Sigmoid colon (tissue), 4 donors: Measurements from ENCODE around the gene RUNX1.

Source experiments
- EP300 ChIP-seq, 4 donors: sonication (generic); formaldehyde crosslinking; IDR thresholded peaks; one replicate each; pipeline ENCODE4 v1.6.1; 2017; ENCODE audit warnings: antibody characterized with exemption in 4 of 4
- POLR2A ChIP-seq, 2 donors: fragments of 450-650 bp; IDR thresholded peaks; one replicate each; pipeline ENCODE4 v1.6.1; 2016; ENCODE audit warnings: antibody characterized with exemption in 2 of 2, mild to moderate bottlenecking in 2 of 2, moderate library complexity in 2 of 2
- TF ChIP-seq, protein P1 (sequence below), 4 experiments: fragments of 450-650 bp in 3 of 4; fragments of 200-600 bp in 1 of 4; IDR thresholded peaks; one replicate each; pipeline ENCODE4 v1.5.1; 2016 to 2019; ENCODE audit warnings: antibody characterized with exemption in 4 of 4, mild to moderate bottlenecking in 3 of 4, moderate library complexity in 2 of 4

DNA sequence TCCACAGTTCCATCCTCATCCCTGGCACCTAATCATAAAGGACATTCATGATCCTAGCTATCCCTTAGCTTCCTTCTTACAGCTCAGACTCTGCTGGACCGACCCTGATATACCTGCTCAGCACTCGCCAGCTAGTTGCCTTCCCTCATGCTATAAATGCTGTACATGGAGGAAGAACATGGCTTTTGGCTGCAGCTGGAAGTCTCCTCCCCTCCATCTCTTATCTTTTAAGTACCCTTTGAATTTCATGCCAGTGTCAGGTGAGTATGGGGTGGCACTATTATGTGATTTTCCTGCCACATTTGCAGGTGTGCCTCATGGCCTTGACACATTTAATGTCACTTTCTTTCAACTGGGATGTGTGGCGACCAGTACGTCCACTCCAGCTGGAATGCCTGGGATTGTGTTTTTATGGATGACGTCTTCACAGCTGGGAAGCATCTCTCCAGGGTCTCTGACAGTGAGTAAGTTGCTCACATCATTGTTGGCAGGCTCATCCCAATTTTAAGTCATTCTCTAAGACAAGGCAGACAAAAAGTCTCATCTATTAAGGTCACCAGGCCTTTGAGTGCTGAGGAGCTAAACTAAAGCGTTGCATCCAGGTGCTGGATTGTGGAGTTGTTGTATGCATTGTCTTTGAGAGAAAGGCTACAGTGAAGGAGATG is 43.4 kb downstream of the RUNX1 start:
- TF ChIP-seq, protein P1, sequence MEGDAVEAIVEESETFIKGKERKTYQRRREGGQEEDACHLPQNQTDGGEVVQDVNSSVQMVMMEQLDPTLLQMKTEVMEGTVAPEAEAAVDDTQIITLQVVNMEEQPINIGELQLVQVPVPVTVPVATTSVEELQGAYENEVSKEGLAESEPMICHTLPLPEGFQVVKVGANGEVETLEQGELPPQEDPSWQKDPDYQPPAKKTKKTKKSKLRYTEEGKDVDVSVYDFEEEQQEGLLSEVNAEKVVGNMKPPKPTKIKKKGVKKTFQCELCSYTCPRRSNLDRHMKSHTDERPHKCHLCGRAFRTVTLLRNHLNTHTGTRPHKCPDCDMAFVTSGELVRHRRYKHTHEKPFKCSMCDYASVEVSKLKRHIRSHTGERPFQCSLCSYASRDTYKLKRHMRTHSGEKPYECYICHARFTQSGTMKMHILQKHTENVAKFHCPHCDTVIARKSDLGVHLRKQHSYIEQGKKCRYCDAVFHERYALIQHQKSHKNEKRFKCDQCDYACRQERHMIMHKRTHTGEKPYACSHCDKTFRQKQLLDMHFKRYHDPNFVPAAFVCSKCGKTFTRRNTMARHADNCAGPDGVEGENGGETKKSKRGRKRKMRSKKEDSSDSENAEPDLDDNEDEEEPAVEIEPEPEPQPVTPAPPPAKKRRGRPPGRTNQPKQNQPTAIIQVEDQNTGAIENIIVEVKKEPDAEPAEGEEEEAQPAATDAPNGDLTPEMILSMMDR (IDR thresholded peaks at IDR 0.05) = no peak
- TF ChIP-seq POLR2A (IDR thresholded peaks at IDR 0.05) (no peak), EP300 (IDR thresholded peaks at IDR 0.05) (no peak)
